HEK293 (cell line): ENCODE measurements around the gene DDX51.
"Not testable (repeated sequence)": the region's sequence is repeated elsewhere in the genome, so short reads cannot be mapped to it uniquely, and the experiment has no call there.

Experiments used
- CTCF ChIA-PET: fragments of 350-600 bp; formaldehyde crosslinking; extraction: SDS; loops from one replicate; lab custom pipeline; 2021; ENCODE audit warnings: antibody characterized with exemption; lab: Yijun Ruan, JAX
- POLR2A ChIA-PET: fragments of 300-600 bp; formaldehyde crosslinking; extraction: SDS; loops from one replicate; lab custom pipeline; 2020; ENCODE audit warnings: antibody characterized with exemption, inconsistent platforms; lab: Yijun Ruan, JAX
- H3K27ac ChIP-seq: fragments of 200-500 bp; sonication (Bioruptor generic); 2 replicates; pipeline ENCODE4 v1.5.1; 2014; ENCODE audit warnings: low read depth, low read length, control low read depth, inconsistent platforms; ENCODE audit errors: extremely low read depth
- H3K36me3 ChIP-seq, 2 experiments: fragments of 200-500 bp in 1 of 2; sonication (Bioruptor generic) in 1 of 2; 1 replicate in 1 of 2; 2 replicates in 1 of 2; pipeline ENCODE4 v1.5.1; 2014 to 2017; ENCODE audit warnings: inconsistent platforms in 2 of 2, low read length in 2 of 2; ENCODE audit not compliant: control insufficient read depth in 2 of 2, insufficient read depth in 1 of 2
- H3K4me1 ChIP-seq: fragments of 200-500 bp; sonication (Bioruptor generic); 2 replicates; pipeline ENCODE4 v1.5.1; 2014; ENCODE audit warnings: mild to moderate bottlenecking, low read length, inconsistent platforms; ENCODE audit not compliant: control insufficient read depth, insufficient read depth
- H3K4me3 ChIP-seq: 2 replicates; pipeline ENCODE4 v1.5.1; 2011; ENCODE audit warnings: low read depth, mild to moderate bottlenecking, control low read depth, low read length, moderate library complexity
- H3K9me3 ChIP-seq: fragments of 200-500 bp; sonication (Bioruptor generic); 2 replicates; pipeline ENCODE4 v1.5.1; 2014; ENCODE audit warnings: low read depth, low read length, inconsistent platforms; ENCODE audit not compliant: control insufficient read depth, insufficient read depth
- BCL11A ChIP-seq: fragments of 450-650 bp; formaldehyde crosslinking; IDR thresholded peaks from 2 replicates; pipeline ENCODE4 v1.5.1; 2016; ENCODE audit warnings: low read depth, missing biosample characterization, missing genetic modification characterization
- BCL6B ChIP-seq: fragments of 450-650 bp; formaldehyde crosslinking; IDR thresholded peaks from 2 replicates; pipeline ENCODE4 v1.5.1; 2017; ENCODE audit warnings: missing biosample characterization, missing genetic modification characterization
- EGR2 ChIP-seq: fragments of 450-650 bp; formaldehyde crosslinking; IDR thresholded peaks from 2 replicates; pipeline ENCODE4 v1.5.1; 2016; ENCODE audit warnings: low read depth, missing biosample characterization, missing genetic modification characterization
- GLIS2 ChIP-seq: fragments of 450-650 bp; formaldehyde crosslinking; IDR thresholded peaks from 2 replicates; pipeline ENCODE4 v1.5.1; 2016; ENCODE audit warnings: missing biosample characterization, missing genetic modification characterization
- IKZF3 ChIP-seq: fragments of 450-650 bp; IDR thresholded peaks from 2 replicates; pipeline ENCODE4 v1.5.0; 2018; ENCODE audit warnings: missing biosample characterization, mild to moderate bottlenecking, missing genetic modification characterization, moderate library complexity
- KLF10 ChIP-seq: fragments of 450-650 bp; IDR thresholded peaks from 2 replicates; pipeline ENCODE4 v1.5.1; 2018; ENCODE audit warnings: missing biosample characterization, mild to moderate bottlenecking, missing genetic modification characterization
- KLF7 ChIP-seq: fragments of 450-650 bp; formaldehyde crosslinking; IDR thresholded peaks from 2 replicates; pipeline ENCODE4 v1.5.1; 2016; ENCODE audit warnings: missing biosample characterization, missing genetic modification characterization, borderline replicate concordance
- OVOL3 ChIP-seq: fragments of 450-650 bp; formaldehyde crosslinking; IDR thresholded peaks from 2 replicates; pipeline ENCODE4 v1.5.1; 2016; ENCODE audit warnings: missing biosample characterization, missing genetic modification characterization
- PRDM6 ChIP-seq: fragments of 450-650 bp; formaldehyde crosslinking; IDR thresholded peaks from 2 replicates; pipeline ENCODE4 v1.5.1; 2017; ENCODE audit warnings: missing biosample characterization, missing genetic modification characterization
- SP7 ChIP-seq: fragments of 450-650 bp; formaldehyde crosslinking; IDR thresholded peaks from 2 replicates; pipeline ENCODE4 v1.5.1; 2016; ENCODE audit warnings: missing biosample characterization, missing genetic modification characterization
- ZBTB17 ChIP-seq: fragments of 450-650 bp; formaldehyde crosslinking; IDR thresholded peaks from 2 replicates; pipeline ENCODE4 v1.5.1; 2016; ENCODE audit warnings: missing biosample characterization, missing genetic modification characterization
- ZBTB7A ChIP-seq: fragments of 450-650 bp; formaldehyde crosslinking; IDR thresholded peaks from 2 replicates; pipeline ENCODE4 v1.5.1; 2016; ENCODE audit warnings: low read depth, missing biosample characterization, missing genetic modification characterization
- ZNF169 ChIP-seq: fragments of 450-650 bp; formaldehyde crosslinking; IDR thresholded peaks from 2 replicates; pipeline ENCODE4 v1.5.1; 2016; ENCODE audit warnings: missing biosample characterization, missing genetic modification characterization
- ZNF214 ChIP-seq: fragments of 450-650 bp; formaldehyde crosslinking; IDR thresholded peaks from 2 replicates; pipeline ENCODE4 v1.5.1; 2017; ENCODE audit warnings: missing biosample characterization, mild to moderate bottlenecking, missing genetic modification characterization, borderline replicate concordance
- ZNF221 ChIP-seq: fragments of 450-650 bp; formaldehyde crosslinking; IDR thresholded peaks from 2 replicates; pipeline ENCODE4 v1.5.1; 2017; ENCODE audit warnings: missing biosample characterization, missing genetic modification characterization, borderline replicate concordance
- ZNF280C ChIP-seq: fragments of 450-650 bp; formaldehyde crosslinking; IDR thresholded peaks from 2 replicates; pipeline ENCODE4 v1.5.1; 2016; ENCODE audit warnings: missing biosample characterization, missing genetic modification characterization
- ZNF350 ChIP-seq: fragments of 450-650 bp; formaldehyde crosslinking; IDR thresholded peaks from 2 replicates; pipeline ENCODE4 v1.5.0; 2017; ENCODE audit warnings: missing biosample characterization, mild to moderate bottlenecking, missing genetic modification characterization
- ZNF366 ChIP-seq: fragments of 450-650 bp; formaldehyde crosslinking; conservative IDR thresholded peaks from 2 replicates; pipeline ENCODE4 v1.5.1; 2016; ENCODE audit warnings: missing biosample characterization, missing genetic modification characterization
- ZNF426 ChIP-seq: fragments of 450-650 bp; formaldehyde crosslinking; IDR thresholded peaks from 2 replicates; pipeline ENCODE4 v1.5.1; 2017; ENCODE audit warnings: missing biosample characterization, missing genetic modification characterization, mild to moderate bottlenecking, inconsistent platforms, moderate library complexity
- ZNF514 ChIP-seq: fragments of 450-650 bp; formaldehyde crosslinking; IDR thresholded peaks from 2 replicates; pipeline ENCODE4 v1.5.1; 2016; ENCODE audit warnings: missing biosample characterization, missing genetic modification characterization
- ZNF549 ChIP-seq: fragments of 450-650 bp; IDR thresholded peaks from 2 replicates; pipeline ENCODE4 v1.5.1; 2018; ENCODE audit warnings: missing biosample characterization, missing genetic modification characterization, mild to moderate bottlenecking, inconsistent platforms, moderate library complexity
- ZNF629 ChIP-seq: fragments of 450-650 bp; formaldehyde crosslinking; IDR thresholded peaks from 2 replicates; pipeline ENCODE4 v1.5.1; 2017; ENCODE audit warnings: missing biosample characterization, missing genetic modification characterization
- ZNF701 ChIP-seq: fragments of 450-650 bp; formaldehyde crosslinking; IDR thresholded peaks from 2 replicates; pipeline ENCODE4 v1.5.1; 2016; ENCODE audit warnings: missing biosample characterization, missing genetic modification characterization
- ZNF747 ChIP-seq: fragments of 450-650 bp; formaldehyde crosslinking; IDR thresholded peaks from 2 replicates; pipeline ENCODE4 v1.5.1; 2016; ENCODE audit warnings: missing biosample characterization, missing genetic modification characterization
- ZNF776 ChIP-seq: fragments of 450-650 bp; formaldehyde crosslinking; IDR thresholded peaks from 2 replicates; pipeline ENCODE4 v1.5.0; 2017; ENCODE audit warnings: missing biosample characterization, missing genetic modification characterization, borderline replicate concordance
- ZNF785 ChIP-seq: fragments of 450-650 bp; formaldehyde crosslinking; IDR thresholded peaks from 2 replicates; pipeline ENCODE4 v1.5.1; 2016; ENCODE audit warnings: missing biosample characterization, missing genetic modification characterization
- ZNF830 ChIP-seq: fragments of 450-650 bp; IDR thresholded peaks from 2 replicates; pipeline ENCODE4 v1.5.0; 2018; ENCODE audit warnings: missing biosample characterization, missing genetic modification characterization, low read depth, mild to moderate bottlenecking, moderate library complexity
- ZXDB ChIP-seq: fragments of 450-650 bp; formaldehyde crosslinking; IDR thresholded peaks from 2 replicates; pipeline ENCODE4 v1.5.1; 2016; ENCODE audit warnings: missing biosample characterization, missing genetic modification characterization

Gene DDX51

GRCh38 chr12:132151145-132151765 lies 7.1 kb upstream of the DDX51 start:
- Histone ChIP-seq H3K4me1 (no peaks in the 10 kb centered on the region), H3K4me3 (no peak overlapping the region)
- CTCF ChIA-PET = interaction anchor here (0.7 to 1.1 kb wide), 3 partner anchors 9 to 265 kb away, joined by 3 read pairs; no protein-coding TSS in a partner anchor
- TF ChIP-seq KLF7 (tag by site-specific recombination) (no peak), ZNF701 (no peak), SP7 (tag by site-specific recombination) (no peak), ZNF549 (tag by site-specific recombination) (no peak), OVOL3 (tag by site-specific recombination) (no peak), ZNF350 (tag by site-specific recombination) (no peak), KLF10 (tag by site-specific recombination) (no peak), ZNF747 (tag by site-specific recombination) (no peak), ZNF280C (tag by site-specific recombination) (no peak), ZBTB17 (no peak), ZNF830 (tag by site-specific recombination) (no peak), ZNF785 (tag by site-specific recombination) (no peak), ZNF629 (no peak), ZNF514 (no peak), PRDM6 (tag by site-specific recombination) (no peak), ZNF221 (tag by site-specific recombination) (no peak), ZNF426 (tag by site-specific recombination) (no peak)
- TF ChIP-seq, all 188 proteins: peak for 0
- no peak overlapping the region for H3K27ac ChIP-seq
- H3K36me3 ChIP-seq = peaks cover 6 to 43% of the 10 kb centered on the region in 2 experiments; a peak in 2 of 3 replicates
- no peaks in the 10 kb centered on the region for H3K9me3 ChIP-seq
- POLR2A ChIA-PET = interaction anchor here (0.5 kb wide), 1 partner anchor 290 kb away, joined by 3 read pairs; no protein-coding TSS in a partner anchor

- peaks cover 1 to 42% of the 10 kb centered on the region in 2 experiments; a peak in 2 of 3 replicates for H3K36me3 ChIP-seq
- H3K27ac ChIP-seq = no peak overlapping the region
- ChIA-PET CTCF (interaction anchor here (0.7 kb wide), 1 partner anchor 9 kb away, joined by 3 read pairs; no protein-coding TSS in a partner anchor), POLR2A (no interaction called here)
- no peak overlapping the region for H3K4me3 ChIP-seq
- no peaks in the 10 kb centered on the region for H3K4me1 ChIP-seq
- H3K9me3 ChIP-seq = no peaks in the 10 kb centered on the region
- TF ChIP-seq BCL11A (tag by site-specific recombination) (no peak), ZNF776 (no peak), ZNF514 (no peak), GLIS2 (tag by site-specific recombination) (0 out of 2 replicates have a peak, but pooled peaks have one; percentile 11), ZXDB (tag by site-specific recombination) (no peak), ZNF366 (tag by site-specific recombination) (no peak), EGR2 (tag by site-specific recombination) (0 out of 2 replicates have a peak, but pooled peaks have one; percentile 9), IKZF3 (tag by site-specific recombination) (no peak), ZNF169 (tag by site-specific recombination) (no peak), BCL6B (tag by site-specific recombination) (no peak), ZNF214 (no peak), ZBTB7A (tag by site-specific recombination) (no peak)
These were observed 6.6 kb upstream of the DDX51 start for GRCh38 chr12:132150780-132151144.

- POLR2A ChIA-PET, H3K4me1 ChIP-seq, CTCF ChIA-PET, H3K4me3 ChIP-seq, H3K27ac ChIP-seq, H3K9me3 ChIP-seq: not testable (repeated sequence)
- H3K36me3 ChIP-seq = peaks cover 0 to 42% of the 10 kb centered on the region in 2 experiments; a peak in 1 of 3 replicates
These were observed 5.4 kb upstream of the DDX51 start for GRCh38 chr12:132149526-132149925.
